A673 (cell line): Measurements from ENCODE around the gene PADI4. TPM values are rescaled to one million over a fixed set of nuclear protein-coding genes. Genes with fewer than 3 reads are reported as not detected.

Experiments
- BruUV-seq: library from RNA; stranded (reverse); fragments of 400-500 nt; replicated peaks from 2 replicates; lab custom pipeline; 2021; lab: Mats Ljungman, UMichigan
- CTCF ChIA-PET: fragments of 300-600 bp; sonication (Branson Sonifier 250); formaldehyde crosslinking; loops from one replicate; lab custom pipeline; 2022; ENCODE audit warnings: antibody characterized with exemption; lab: Charles Lee
- POLR2A ChIA-PET: fragments of 300-600 bp; sonication (Branson Sonifier 250); formaldehyde crosslinking; loops from one replicate; lab custom pipeline; 2022; ENCODE audit warnings: antibody characterized with exemption; ENCODE audit not compliant: low non-redundant PET; lab: Charles Lee
- DNase-seq: peaks from one replicate; pipeline ENCODE4 v3.0.0-alpha.2; 2015; ENCODE audit warnings: low spot score
- H3K27ac ChIP-seq: fragments of 200-600 bp; sonication (generic); 2 replicates; pipeline ENCODE4 v1.5.1; 2016; ENCODE audit warnings: mixed run types, low read depth, mild to moderate bottlenecking, mixed read lengths, antibody characterized with exemption, low read length; ENCODE audit not compliant: poor library complexity, severe bottlenecking
- H3K27me3 ChIP-seq: fragments of 200-600 bp; sonication (generic); replicated peaks from 2 replicates; pipeline ENCODE4 v1.6.1; 2017; ENCODE audit warnings: mixed run types, low read depth, mild to moderate bottlenecking, mixed read lengths, antibody characterized with exemption, low read length; ENCODE audit not compliant: insufficient read depth, poor library complexity
- H3K36me3 ChIP-seq: fragments of 200-600 bp; sonication (generic); 2 replicates; pipeline ENCODE4 v1.6.1; 2016; ENCODE audit warnings: mixed run types, mild to moderate bottlenecking, mixed read lengths, antibody characterized with exemption, low read length; ENCODE audit not compliant: insufficient read depth, poor library complexity, severe bottlenecking
- H3K4me1 ChIP-seq: fragments of 200-600 bp; sonication (generic); 2 replicates; pipeline ENCODE4 v1.6.1; 2017; ENCODE audit warnings: mixed run types, mild to moderate bottlenecking, mixed read lengths, antibody characterized with exemption, low read length; ENCODE audit not compliant: insufficient read depth, poor library complexity, severe bottlenecking
- H3K4me3 ChIP-seq: fragments of 200-600 bp; sonication (generic); 2 replicates; pipeline ENCODE4 v1.5.1; 2016; ENCODE audit warnings: low read depth, mixed run types, mild to moderate bottlenecking, mixed read lengths, low read length; ENCODE audit not compliant: poor library complexity, severe bottlenecking
- H3K9me3 ChIP-seq: fragments of 200-600 bp; sonication (generic); 2 replicates; pipeline ENCODE4 v1.6.1; 2016; ENCODE audit warnings: mixed run types, low read depth, mild to moderate bottlenecking, mixed read lengths, antibody characterized with exemption, low read length; ENCODE audit not compliant: poor library complexity, severe bottlenecking
- EZH2 ChIP-seq: fragments of 200-600 bp; sonication (generic); IDR thresholded peaks from 2 replicates; pipeline ENCODE4 v1.6.1; 2017; ENCODE audit warnings: borderline replicate concordance, low read depth, mild to moderate bottlenecking, mixed read lengths, antibody characterized with exemption, low read length; ENCODE audit not compliant: poor library complexity, severe bottlenecking
- intact Hi-C: fragments of 100-400 bp; cut with micrococcal nuclease; formaldehyde crosslinking; loops from one replicate; pipeline ENCODE4 v1.10.0; 2022; ENCODE audit not compliant: unreplicated experiment
- total RNA-seq: library from RNA; stranded (reverse); gene quantifications from 2 replicates; pipeline ENCODE4 v1.2.3, GENCODE V29; 2021
- TF ChIP-seq, protein P1 (sequence below): fragments of 300-800, 200-600 bp; sonication (generic); conservative IDR thresholded peaks from 2 replicates; pipeline ENCODE4 v1.5.1; 2017; ENCODE audit warnings: low read depth, mild to moderate bottlenecking, antibody characterized with exemption, low read length, moderate library complexity, mixed read lengths

Gene PADI4
- total RNA-seq, 1 experiment from 2014 or later = not detected

DNA sequence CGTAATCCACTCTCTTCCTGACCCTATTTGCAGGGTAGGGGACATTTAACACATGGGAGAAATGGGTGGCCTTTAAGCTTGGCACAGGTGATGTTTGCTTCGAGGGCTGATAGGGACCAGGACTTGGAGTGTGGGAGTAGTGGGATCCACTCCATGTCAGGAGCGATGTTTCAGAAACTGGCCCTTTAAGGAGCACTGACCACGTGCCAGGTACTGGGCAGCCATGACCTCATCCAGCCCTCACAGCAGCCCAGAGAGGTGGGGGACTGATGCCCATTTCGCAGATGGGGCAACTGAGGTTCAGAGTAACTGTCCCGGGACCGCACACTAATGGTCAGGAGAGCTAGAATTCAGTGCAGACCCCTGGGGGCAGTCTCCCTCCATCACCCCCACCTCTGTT is 47.7 kb upstream of the PADI4 start:
- BruUV-seq = no TSS peak
- DNase-seq = no peak
- POLR2A ChIA-PET = no interaction called here
- no peaks in the 10 kb centered on the region for H3K36me3 ChIP-seq
- H3K4me1 ChIP-seq = no peaks in the 10 kb centered on the region
- no peak overlapping the region for H3K27ac ChIP-seq
- H3K9me3 ChIP-seq = no peaks in the 10 kb centered on the region
- no peak for TF ChIP-seq EZH2
- TF ChIP-seq, protein P1, sequence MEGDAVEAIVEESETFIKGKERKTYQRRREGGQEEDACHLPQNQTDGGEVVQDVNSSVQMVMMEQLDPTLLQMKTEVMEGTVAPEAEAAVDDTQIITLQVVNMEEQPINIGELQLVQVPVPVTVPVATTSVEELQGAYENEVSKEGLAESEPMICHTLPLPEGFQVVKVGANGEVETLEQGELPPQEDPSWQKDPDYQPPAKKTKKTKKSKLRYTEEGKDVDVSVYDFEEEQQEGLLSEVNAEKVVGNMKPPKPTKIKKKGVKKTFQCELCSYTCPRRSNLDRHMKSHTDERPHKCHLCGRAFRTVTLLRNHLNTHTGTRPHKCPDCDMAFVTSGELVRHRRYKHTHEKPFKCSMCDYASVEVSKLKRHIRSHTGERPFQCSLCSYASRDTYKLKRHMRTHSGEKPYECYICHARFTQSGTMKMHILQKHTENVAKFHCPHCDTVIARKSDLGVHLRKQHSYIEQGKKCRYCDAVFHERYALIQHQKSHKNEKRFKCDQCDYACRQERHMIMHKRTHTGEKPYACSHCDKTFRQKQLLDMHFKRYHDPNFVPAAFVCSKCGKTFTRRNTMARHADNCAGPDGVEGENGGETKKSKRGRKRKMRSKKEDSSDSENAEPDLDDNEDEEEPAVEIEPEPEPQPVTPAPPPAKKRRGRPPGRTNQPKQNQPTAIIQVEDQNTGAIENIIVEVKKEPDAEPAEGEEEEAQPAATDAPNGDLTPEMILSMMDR = no peak
- no peak overlapping the region for H3K4me3 ChIP-seq
- H3K27me3 ChIP-seq = no peaks in the 10 kb centered on the region
- CTCF ChIA-PET = no interaction called here
- intact Hi-C loops = no loop called here

DNA sequence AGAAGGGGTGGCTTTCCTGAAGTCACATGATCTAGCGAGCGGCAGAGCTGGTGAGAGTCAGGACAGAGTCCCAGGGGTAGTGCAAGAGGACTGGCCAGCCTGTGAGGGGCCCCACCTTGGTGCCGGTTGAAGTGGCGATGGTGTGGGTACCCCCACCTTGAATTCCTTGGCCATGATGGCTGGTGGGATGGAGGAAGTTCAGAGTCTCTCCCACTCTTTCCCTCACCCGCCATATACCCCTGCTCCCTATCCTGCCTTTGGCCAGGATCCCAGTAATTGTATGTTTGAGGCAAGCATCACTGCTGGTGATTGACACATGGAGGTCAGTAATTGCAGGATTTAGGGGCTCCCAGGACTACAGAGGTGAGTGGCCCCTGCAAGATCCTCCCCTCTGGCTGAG is 47.3 kb upstream of the PADI4 start:
- intact Hi-C loops = no loop called here
- Histone ChIP-seq H3K36me3 (no peaks in the 10 kb centered on the region), H3K27me3 (no peaks in the 10 kb centered on the region), H3K9me3 (no peaks in the 10 kb centered on the region), H3K4me3 (no peak overlapping the region), H3K4me1 (no peaks in the 10 kb centered on the region), H3K27ac (no peak overlapping the region)
- no TSS peak for BruUV-seq
- TF ChIP-seq, protein P1 = no peak
- no peak for TF ChIP-seq EZH2
- ChIA-PET CTCF (no interaction called here), POLR2A (no interaction called here)
- no peak for DNase-seq

DNA sequence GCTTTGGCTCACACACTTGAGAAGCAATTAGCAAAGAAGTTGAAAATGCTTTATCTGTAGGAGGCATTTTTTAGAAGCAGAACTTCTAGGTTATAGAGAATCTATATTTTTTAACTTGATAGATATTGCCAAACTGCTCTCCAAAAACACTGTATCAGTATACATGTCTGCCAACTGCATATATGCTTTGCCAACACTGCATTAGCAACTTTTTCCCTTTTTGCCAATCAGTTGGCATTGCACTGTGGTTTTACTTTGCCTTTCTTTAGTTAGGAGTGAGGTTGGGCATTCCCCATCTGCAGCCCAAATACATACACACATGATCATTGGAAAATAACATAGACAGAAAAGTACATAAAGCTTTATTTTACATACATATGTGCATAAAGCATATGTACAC is 44.1 kb upstream of the PADI4 start:
- intact Hi-C loops = no loop called here
- no peak for TF ChIP-seq EZH2
- TF ChIP-seq, protein P1 = no peak
- no peaks in the 10 kb centered on the region for H3K4me1 ChIP-seq
- no peak overlapping the region for H3K27ac ChIP-seq
- BruUV-seq = no TSS peak
- ChIA-PET POLR2A (no interaction called here), CTCF (interaction anchor here (0.6 kb wide), 1 partner anchor 908 kb away, joined by 6 read pairs; no protein-coding TSS in a partner anchor)
- no peak overlapping the region for H3K4me3 ChIP-seq
- no peaks in the 10 kb centered on the region for H3K9me3 ChIP-seq
- H3K27me3 ChIP-seq = no peaks in the 10 kb centered on the region
- H3K36me3 ChIP-seq = no peaks in the 10 kb centered on the region
- DNase-seq = no peak
